Measurements from ENCODE around the gene HBQ1.
"Not testable (repeated sequence)": the region's sequence is repeated elsewhere in the genome, so short reads cannot be mapped to it uniquely, and the experiment has no call there.

HBQ1 gene

GRCh38 chr16:152141-153128 is 27.8 kb upstream of the HBQ1 start, which contains the start of gene HBZ:
HBZ (plus strand) TSS chr16:152644; CDS start chr16:152910, 266 bp downstream.
- DNase-seq (ENCODE audit: low spot score), result no peak
- CTCF ChIA-PET, result no interaction called here
- POLR2A ChIA-PET (ENCODE audit: low non-redundant PET), result no interaction called here

DNA sequence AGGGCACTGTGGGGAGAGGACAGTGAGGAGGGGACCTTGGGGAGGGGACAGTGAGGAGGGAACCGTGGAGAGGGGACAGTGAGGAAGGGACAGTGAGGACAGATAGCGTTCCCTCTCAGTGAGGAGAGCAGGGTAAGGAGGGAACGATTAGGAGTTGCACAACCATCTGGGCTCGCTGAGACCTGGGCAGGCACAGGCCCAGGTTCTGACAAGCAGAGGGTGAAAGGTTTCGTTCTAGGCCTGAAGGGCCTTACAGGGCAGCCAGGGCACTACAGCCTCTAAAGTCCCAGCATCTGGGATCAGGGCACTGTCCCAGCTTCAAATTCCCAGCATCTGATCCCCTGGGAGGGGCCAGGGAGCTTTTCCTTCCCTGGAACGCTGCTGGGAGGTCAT is 27.1 kb upstream of the HBQ1 start:
- CTCF ChIA-PET; H3K27ac ChIP-seq; DNase-seq (ENCODE audit: low spot score); POLR2A ChIA-PET (ENCODE audit: low non-redundant PET): not testable (repeated sequence)

More at GRCh38 chr16:152141-153128, 27.8 kb upstream of the HBQ1 start, which contains the start of gene HBZ:
- TF ChIP-seq CTCF (conservative IDR thresholded peaks at IDR 0.05; ENCODE audit: low read depth), result no peak
- H3K27ac ChIP-seq, result no peak within 1 kb of the TSS

DNA sequence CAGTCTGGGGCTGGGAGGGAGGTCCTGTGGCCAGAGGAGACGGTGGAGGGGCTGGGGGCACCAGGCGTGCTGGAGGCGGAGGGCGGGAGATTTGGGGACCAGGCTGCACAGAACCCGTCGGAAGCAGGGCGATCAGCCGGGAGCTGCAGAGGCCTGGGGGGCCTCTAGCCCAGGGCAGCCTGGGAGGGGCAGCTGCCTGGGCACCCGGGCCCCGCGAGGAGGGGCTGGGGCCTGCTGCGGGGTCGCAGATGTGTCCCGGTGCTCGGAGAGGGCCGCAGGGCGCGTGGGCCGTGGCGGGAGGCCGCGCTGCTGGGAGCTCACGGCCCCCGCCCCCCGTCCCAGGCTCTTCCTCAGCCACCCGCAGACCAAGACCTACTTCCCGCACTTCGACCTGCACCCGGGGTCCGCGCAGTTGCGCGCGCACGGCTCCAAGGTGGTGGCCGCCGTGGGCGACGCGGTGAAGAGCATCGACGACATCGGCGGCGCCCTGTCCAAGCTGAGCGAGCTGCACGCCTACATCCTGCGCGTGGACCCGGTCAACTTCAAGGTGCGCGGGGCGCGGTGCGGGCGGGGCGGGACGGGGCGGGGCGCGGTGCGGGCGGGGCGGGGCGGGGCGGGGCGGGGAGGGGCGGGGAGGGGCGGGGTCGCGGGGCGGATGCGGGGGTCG is 26.6 kb upstream of the HBQ1 start:
- POLR2A ChIA-PET (ENCODE audit: low non-redundant PET); H3K27ac ChIP-seq; DNase-seq (ENCODE audit: low spot score); CTCF ChIA-PET: not testable (repeated sequence)

DNA sequence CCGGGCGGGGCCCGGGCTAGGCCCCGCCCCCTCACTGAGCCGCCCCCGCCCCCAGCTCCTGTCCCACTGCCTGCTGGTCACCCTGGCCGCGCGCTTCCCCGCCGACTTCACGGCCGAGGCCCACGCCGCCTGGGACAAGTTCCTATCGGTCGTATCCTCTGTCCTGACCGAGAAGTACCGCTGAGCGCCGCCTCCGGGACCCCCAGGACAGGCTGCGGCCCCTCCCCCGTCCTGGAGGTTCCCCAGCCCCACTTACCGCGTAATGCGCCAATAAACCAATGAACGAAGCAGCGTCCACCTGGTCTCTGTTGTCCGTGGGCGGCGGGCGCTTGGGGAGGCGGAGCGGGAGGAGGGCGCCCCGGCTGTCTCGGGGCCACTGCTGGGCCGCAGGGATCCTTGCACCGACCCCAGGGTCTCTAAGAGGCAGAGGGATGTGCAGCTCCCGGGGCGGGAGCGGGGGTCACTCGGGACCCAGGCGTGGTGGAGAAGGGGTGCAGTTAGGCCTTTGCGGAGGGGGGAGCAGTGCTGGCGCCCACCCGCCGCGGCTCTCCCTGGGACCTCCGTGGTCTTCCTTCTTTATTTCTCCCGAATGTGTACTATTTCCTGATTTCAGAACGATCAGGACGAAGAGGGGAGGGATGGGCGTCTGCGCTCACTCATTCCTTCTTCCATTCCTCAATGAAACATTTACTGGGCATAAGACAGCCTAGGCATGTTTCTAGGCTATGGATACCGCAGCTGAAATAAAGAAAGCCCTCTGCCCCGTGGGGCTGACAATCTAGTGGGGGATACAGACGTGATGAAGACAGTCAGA is 25.8 kb upstream of the HBQ1 start:
- H3K27ac ChIP-seq, result no peak overlapping the region
- no peak for TF ChIP-seq CTCF (conservative IDR thresholded peaks at IDR 0.05; ENCODE audit: low read depth)
- CTCF ChIA-PET, result no interaction called here
- DNase-seq (ENCODE audit: low spot score), result no peak
- POLR2A ChIA-PET (ENCODE audit: low non-redundant PET), result no interaction called here

GRCh38 chr16:155031-155398 is 25.2 kb upstream of the HBQ1 start:
- ChIA-PET POLR2A (ENCODE audit: low non-redundant PET) (no interaction called here), CTCF (no interaction called here)
- no peak for TF ChIP-seq CTCF (conservative IDR thresholded peaks at IDR 0.05; ENCODE audit: low read depth)
- no peak overlapping the region for H3K27ac ChIP-seq
- no peak for DNase-seq (ENCODE audit: low spot score)

- DNase-seq (ENCODE audit: low spot score), result no peak
- H3K27ac ChIP-seq, result no peak overlapping the region
- CTCF ChIA-PET, result no interaction called here
- no peak for TF ChIP-seq CTCF (conservative IDR thresholded peaks at IDR 0.05; ENCODE audit: low read depth)
- POLR2A ChIA-PET (ENCODE audit: low non-redundant PET), result no interaction called here
Observed at GRCh38 chr16:159136-159849, 21.0 kb upstream of the HBQ1 start.

DNA sequence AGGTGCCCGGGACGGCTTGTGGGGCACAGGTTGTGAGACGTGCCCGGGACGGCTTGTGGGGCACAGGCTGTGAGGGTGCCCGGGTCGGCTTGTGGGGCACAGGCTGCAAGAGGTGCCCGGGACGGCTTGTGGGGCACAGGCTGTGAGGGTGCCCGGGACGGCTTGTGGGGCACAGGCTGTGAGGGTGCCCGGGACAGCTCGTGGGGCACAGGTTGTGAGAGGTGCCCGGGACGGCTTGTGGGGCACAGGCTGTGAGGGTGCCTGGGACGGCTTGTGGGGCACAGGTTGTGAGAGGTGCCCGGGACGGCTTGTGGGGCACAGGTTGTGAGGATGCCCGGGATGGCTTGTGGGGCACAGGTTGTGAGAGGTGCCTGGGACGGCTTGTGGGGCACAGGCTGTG is 20.0 kb upstream of the HBQ1 start:
- POLR2A ChIA-PET (ENCODE audit: low non-redundant PET); H3K27ac ChIP-seq; DNase-seq (ENCODE audit: low spot score); CTCF ChIA-PET: not testable (repeated sequence)

Data from RWPE1 (cell line).